B cell (primary cell): Measurements from ENCODE around the gene CALR3.

Experiments
- CTCF ChIP-seq: fragments of 200-600 bp; IDR thresholded peaks from one replicate; pipeline ENCODE4 v1.8.0; 2022; ENCODE audit warnings: antibody characterized with exemption, mild to moderate bottlenecking
- EZH2 ChIP-seq: IDR thresholded peaks from 2 replicates; pipeline ENCODE4 v1.6.1; 2012; ENCODE audit warnings: borderline replicate concordance, low read depth, mild to moderate bottlenecking, moderate library complexity, low read length; ENCODE audit not compliant: insufficient read depth, poor library complexity, severe bottlenecking

- TF ChIP-seq CTCF (no peak), EZH2 (no peak)
These were observed 45.0 kb upstream of the CALR3 start for GRCh38 chr19:16540948-16541347.
